Testis (tissue), 2 donors: ENCODE results near the gene GOLGA8B.

Experiments
- CTCF ChIP-seq, 3 experiments: fragments of 450-650 bp in 2 of 3; fragments of 200-600 bp in 1 of 3; sonication (generic) in 1 of 3; IDR thresholded peaks; one replicate each; pipeline ENCODE4 v1.5.1; 2016 to 2019; ENCODE audit warnings: antibody characterized with exemption in 3 of 3, mild to moderate bottlenecking in 2 of 3, moderate library complexity in 1 of 3
- POLR2A ChIP-seq: fragments of 450-650 bp; IDR thresholded peaks from one replicate; pipeline ENCODE4 v1.6.1; 2017; ENCODE audit warnings: antibody characterized with exemption, mild to moderate bottlenecking, moderate library complexity

GRCh38 chr15:34578283-34578674, 5.2 kb downstream of the GOLGA8B start:
- TF ChIP-seq CTCF (IDR thresholded peaks at IDR 0.05) (no peak), POLR2A (no peak)
